ENCODE data around the gene BIRC3. TPM values are rescaled to one million over a fixed set of nuclear protein-coding genes. Genes with fewer than 3 reads are reported as not detected.

BIRC3 gene
- total and polyA plus RNA-seq, 2 donors (not counting 1 experiment from before 2014, with no cell fraction given), result 107 to 428 TPM

DNA sequence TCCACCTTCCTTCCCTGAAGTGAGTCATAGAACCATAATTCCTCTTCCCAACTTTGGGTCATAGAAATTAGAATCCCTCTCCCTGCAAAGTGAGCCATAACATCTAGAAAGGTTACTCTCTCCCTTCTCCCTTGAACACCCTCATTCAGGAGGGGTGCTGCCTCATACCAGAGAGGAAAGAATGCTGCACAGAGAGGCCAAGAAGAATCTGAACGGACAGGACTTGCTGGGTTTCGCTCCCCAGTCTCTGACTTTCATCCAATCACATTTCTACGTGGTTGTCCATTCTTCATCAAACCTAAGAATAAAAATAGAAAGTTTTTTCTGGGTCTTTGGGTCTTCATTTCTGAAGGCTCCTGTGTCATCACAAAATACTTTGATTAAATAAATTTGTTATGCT, 31.0 kb upstream of the BIRC3 start:
- TF ChIP-seq EZH2 (IDR thresholded peaks at IDR 0.05; ENCODE audit: borderline replicate concordance, insufficient read depth, low read depth, low read length, poor library complexity, severe bottlenecking) (no peak), CTCF (IDR thresholded peaks at IDR 0.05) (no peak)
- H3K79me2 ChIP-seq (ENCODE audit: control insufficient read depth, insufficient read depth, low read length), result peaks cover 32% of the 10 kb centered on the region
- Mint-ChIP-seq H3K4me1 (peaks cover 35% of the 10 kb centered on the region), H3K27ac (no peak overlapping the region), H3K27me3 (no peaks in the 10 kb centered on the region), H3K9me3 (ENCODE audit: insufficient read depth) (no peaks in the 10 kb centered on the region), H3K4me3 (no peak overlapping the region)
- intact Hi-C loops (cut with micrococcal nuclease), result loop anchor here (5.0 kb wide), 2 partner anchors 166 to 381 kb away; partner anchors contain the start of gene TMEM123
- DNase-seq (no peak), ATAC-seq (ENCODE audit: low read depth) (no peak)
- H3K27ac ChIP-seq (ENCODE audit: low read length in 2 of 2), result no peak overlapping the region
- no peaks in the 10 kb centered on the region for H4K20me1 ChIP-seq (ENCODE audit: control insufficient read depth, insufficient read depth, low read length, poor library complexity, severe bottlenecking)
- no peaks in the 10 kb centered on the region for H3K36me3 ChIP-seq (replicated peaks in 1 of 2; ENCODE audit: control extremely low read depth in 1 of 2, control insufficient read depth in 1 of 2, extremely low read depth in 1 of 2, insufficient read depth in 2 of 2, low read length in 1 of 2)
- CTCF ChIA-PET, result interaction anchor here (1.9 to 10.1 kb wide), 3 partner anchors 58 to 326 kb away, joined by 7 to 295 read pairs (median 79); partner anchors contain the start of gene BIRC2
- no peaks in the 10 kb centered on the region for H3K27me3 ChIP-seq (replicated peaks in 1 of 4; ENCODE audit: control extremely low read depth in 1 of 4, control insufficient read depth in 3 of 4, insufficient read depth in 4 of 4, low read length in 3 of 4)
- H2AFZ ChIP-seq (ENCODE audit: insufficient read depth, low read depth, low read length, poor library complexity, severe bottlenecking), result no peak overlapping the region
- H3K4me3 ChIP-seq (ENCODE audit: control extremely low read depth in 1 of 5, extremely low read depth in 1 of 5, insufficient read depth in 1 of 5, low read depth in 2 of 5, low read length in 4 of 5), result no peak overlapping the region
- H3K4me1 ChIP-seq (ENCODE audit: control insufficient read depth in 2 of 2, insufficient read depth in 2 of 2, low read length in 2 of 2), result peaks cover 26 to 32% of the 10 kb centered on the region in 2 donors
- peaks cover 0 to 4% (median 0%) of the 10 kb centered on the region in 3 donors for H3K9me3 ChIP-seq (ENCODE audit: control extremely low read depth in 1 of 3, control insufficient read depth in 2 of 3, insufficient read depth in 1 of 3, low read length in 2 of 3)
- no peak overlapping the region for H3K4me2 ChIP-seq (replicated peaks; ENCODE audit: low read depth, low read length, poor library complexity, severe bottlenecking)
- POLR2A ChIA-PET, result no interaction called here
- no CpG with 5 or more reads among the region's 3 CpGs for WGBS (ENCODE audit: insufficient coverage)
- no peak overlapping the region for H3K9ac ChIP-seq (ENCODE audit: low read length)

DNA sequence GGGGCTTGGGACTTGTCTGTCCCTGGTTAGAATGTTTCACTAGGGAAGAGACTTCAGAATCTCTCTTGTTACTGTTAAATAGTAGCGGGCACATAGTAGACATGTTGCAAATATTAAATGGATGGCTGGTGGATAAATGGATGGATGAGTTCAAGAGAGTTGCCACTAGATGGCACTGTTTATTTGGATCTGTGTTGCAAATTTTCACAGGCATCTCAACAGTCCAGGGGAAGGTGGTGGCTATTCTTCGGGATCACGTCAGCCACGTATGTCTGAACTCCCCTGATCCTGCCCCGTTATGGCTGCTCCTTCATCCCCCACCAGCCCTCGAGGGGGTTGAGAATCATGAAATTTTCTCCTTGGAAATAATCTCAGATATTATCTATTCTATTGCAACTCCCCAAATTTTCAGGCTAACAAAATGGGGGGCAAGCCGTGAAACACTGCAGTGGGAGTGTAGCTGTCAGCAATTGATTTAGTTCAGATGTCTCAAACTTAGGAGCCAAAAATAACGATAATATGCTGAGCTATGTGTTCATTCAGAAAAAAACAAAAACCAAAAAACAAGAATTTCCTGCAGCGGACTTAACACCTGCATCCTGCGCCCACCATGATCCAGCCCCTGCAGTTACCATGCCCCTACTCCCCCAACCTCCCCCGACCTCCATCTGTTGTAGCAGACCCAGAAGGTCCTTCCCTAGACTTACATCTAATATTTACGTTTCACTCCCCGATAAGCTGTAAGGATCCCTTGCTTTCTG, 29.1 kb upstream of the BIRC3 start:
- no peaks in the 10 kb centered on the region for H3K27me3 ChIP-seq (replicated peaks in 1 of 4; ENCODE audit: control extremely low read depth in 1 of 4, control insufficient read depth in 3 of 4, insufficient read depth in 4 of 4, low read length in 3 of 4)
- peaks cover 48% of the 10 kb centered on the region for H3K79me2 ChIP-seq (ENCODE audit: control insufficient read depth, insufficient read depth, low read length)
- H2AFZ ChIP-seq (ENCODE audit: insufficient read depth, low read depth, low read length, poor library complexity, severe bottlenecking), result peak overlapping the region; percentile 75
- peak overlapping the region; percentile 79 for H3K4me2 ChIP-seq (replicated peaks; ENCODE audit: low read depth, low read length, poor library complexity, severe bottlenecking)
- peak overlapping the region in 1 of 2 donors; percentile 8 for H3K27ac ChIP-seq (ENCODE audit: low read length in 2 of 2)
- TF ChIP-seq EZH2 (IDR thresholded peaks at IDR 0.05; ENCODE audit: borderline replicate concordance, insufficient read depth, low read depth, low read length, poor library complexity, severe bottlenecking), result no peak
- peak; percentile 80 for TF ChIP-seq CTCF (IDR thresholded peaks at IDR 0.05)
- peak overlapping the region; percentile 65 for H3K9ac ChIP-seq (ENCODE audit: low read length)
- POLR2A ChIA-PET, result interaction anchor here (0.7 to 1.5 kb wide), 3 partner anchors 26 to 52 kb away, joined by 4 to 7 read pairs (median 4); no protein-coding TSS in a partner anchor
- H3K27me3 Mint-ChIP-seq, result no peaks in the 10 kb centered on the region
- ATAC-seq (ENCODE audit: low read depth), result peak; percentile 83
- peak overlapping the region; percentile 27 to 70 (median 48) for H3K4me3 ChIP-seq (ENCODE audit: control extremely low read depth in 1 of 5, extremely low read depth in 1 of 5, insufficient read depth in 1 of 5, low read depth in 2 of 5, low read length in 4 of 5)
- no peaks in the 10 kb centered on the region for H4K20me1 ChIP-seq (ENCODE audit: control insufficient read depth, insufficient read depth, low read length, poor library complexity, severe bottlenecking)
- 33% methylated on average over 6 of the region's 13 CpGs for WGBS (ENCODE audit: insufficient coverage)
- peak overlapping the region; percentile 64 for H3K4me3 Mint-ChIP-seq
- H3K36me3 ChIP-seq (replicated peaks in 1 of 2; ENCODE audit: control extremely low read depth in 1 of 2, control insufficient read depth in 1 of 2, extremely low read depth in 1 of 2, insufficient read depth in 2 of 2, low read length in 1 of 2), result no peaks in the 10 kb centered on the region
- H3K9me3 Mint-ChIP-seq (ENCODE audit: insufficient read depth), result no peaks in the 10 kb centered on the region
- peaks cover 26 to 34% of the 10 kb centered on the region in 2 donors for H3K4me1 ChIP-seq (ENCODE audit: control insufficient read depth in 2 of 2, insufficient read depth in 2 of 2, low read length in 2 of 2)
- CTCF ChIA-PET, result interaction anchor here (0.6 to 10.1 kb wide), 28 partner anchors 10 to 378 kb away, joined by 3 to 588 read pairs (median 4); partner anchors contain the start of genes BIRC2 and BIRC3
- H3K27ac Mint-ChIP-seq, result peak overlapping the region; percentile 69
- no peaks in the 10 kb centered on the region for H3K9me3 ChIP-seq (ENCODE audit: control extremely low read depth in 1 of 3, control insufficient read depth in 2 of 3, insufficient read depth in 1 of 3, low read length in 2 of 3)
- peaks cover 46% of the 10 kb centered on the region for H3K4me1 Mint-ChIP-seq
- DNase-seq, result peak; percentile 84
- intact Hi-C loops (cut with micrococcal nuclease), result loop anchor here (1.0 to 5.0 kb wide), 8 partner anchors 30 to 379 kb away; partner anchors contain the start of genes BIRC2 and TMEM123

Data from B cell (primary cell).